HG03342 (cell line): ENCODE results near the gene EPAS1.

Experiments used
- ATAC-seq: cut with Tn5 transposase; IDR thresholded peaks from one replicate; pipeline ENCODE4 v1.9.1; 2021; ENCODE audit warnings: mild to moderate bottlenecking, moderate library complexity; ENCODE audit not compliant: unreplicated experiment

The EPAS1 gene

DNA sequence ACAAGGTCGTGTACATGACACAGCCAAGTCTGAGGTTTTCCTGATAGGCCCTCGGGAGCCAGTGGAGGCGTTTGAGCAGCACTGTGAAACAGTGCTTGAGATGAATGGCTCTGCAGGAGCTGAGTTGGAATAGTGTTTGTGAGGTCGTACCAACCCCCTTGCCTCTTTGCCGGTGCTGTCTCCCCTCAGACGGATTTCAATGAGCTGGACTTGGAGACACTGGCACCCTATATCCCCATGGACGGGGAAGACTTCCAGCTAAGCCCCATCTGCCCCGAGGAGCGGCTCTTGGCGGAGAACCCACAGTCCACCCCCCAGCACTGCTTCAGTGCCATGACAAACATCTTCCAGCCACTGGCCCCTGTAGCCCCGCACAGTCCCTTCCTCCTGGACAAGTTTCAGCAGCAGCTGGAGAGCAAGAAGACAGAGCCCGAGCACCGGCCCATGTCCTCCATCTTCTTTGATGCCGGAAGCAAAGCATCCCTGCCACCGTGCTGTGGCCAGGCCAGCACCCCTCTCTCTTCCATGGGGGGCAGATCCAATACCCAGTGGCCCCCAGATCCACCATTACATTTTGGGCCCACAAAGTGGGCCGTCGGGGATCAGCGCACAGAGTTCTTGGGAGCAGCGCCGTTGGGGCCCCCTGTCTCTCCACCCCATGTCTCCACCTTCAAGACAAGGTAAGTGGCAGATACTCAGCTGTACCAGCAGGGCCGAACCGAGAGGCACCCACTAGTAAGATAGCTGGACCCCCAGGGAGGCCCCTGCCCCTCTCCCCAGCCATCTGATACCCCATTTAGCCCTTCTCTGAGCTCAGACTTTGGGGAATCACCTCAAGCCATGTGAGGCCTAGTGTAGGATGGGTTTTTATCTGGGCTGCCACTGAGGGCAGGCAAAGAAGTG, 83.1 kb downstream of the EPAS1 start:
- ATAC-seq, result no peak

DNA sequence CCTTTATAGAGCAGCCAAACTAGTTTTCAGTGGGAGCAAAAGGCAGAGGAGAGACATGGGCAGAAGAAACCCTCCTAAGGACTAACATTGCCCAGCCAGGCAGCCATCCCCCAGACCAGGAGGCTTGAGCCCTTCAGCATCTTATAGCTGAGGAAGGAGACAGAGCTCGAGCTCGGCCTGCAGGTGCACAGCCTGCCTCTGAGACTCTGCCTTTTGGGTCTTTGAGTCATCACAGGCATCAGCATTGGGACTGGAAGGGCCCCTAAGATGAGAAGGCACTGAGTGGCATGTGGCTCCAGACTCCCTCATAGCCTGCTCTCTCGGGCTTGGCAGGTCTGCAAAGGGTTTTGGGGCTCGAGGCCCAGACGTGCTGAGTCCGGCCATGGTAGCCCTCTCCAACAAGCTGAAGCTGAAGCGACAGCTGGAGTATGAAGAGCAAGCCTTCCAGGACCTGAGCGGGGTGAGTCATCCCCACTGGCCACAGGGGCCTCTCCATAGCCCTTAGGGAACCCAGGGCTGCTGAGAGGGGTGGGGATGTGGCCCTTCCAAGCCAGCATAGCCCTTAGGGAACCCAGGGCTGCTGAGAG, 84.1 kb downstream of the EPAS1 start:
- no peak for ATAC-seq

GRCh38 chr2:46381871-46382270, 84.7 kb downstream of the EPAS1 start:
- ATAC-seq, result no peak

DNA sequence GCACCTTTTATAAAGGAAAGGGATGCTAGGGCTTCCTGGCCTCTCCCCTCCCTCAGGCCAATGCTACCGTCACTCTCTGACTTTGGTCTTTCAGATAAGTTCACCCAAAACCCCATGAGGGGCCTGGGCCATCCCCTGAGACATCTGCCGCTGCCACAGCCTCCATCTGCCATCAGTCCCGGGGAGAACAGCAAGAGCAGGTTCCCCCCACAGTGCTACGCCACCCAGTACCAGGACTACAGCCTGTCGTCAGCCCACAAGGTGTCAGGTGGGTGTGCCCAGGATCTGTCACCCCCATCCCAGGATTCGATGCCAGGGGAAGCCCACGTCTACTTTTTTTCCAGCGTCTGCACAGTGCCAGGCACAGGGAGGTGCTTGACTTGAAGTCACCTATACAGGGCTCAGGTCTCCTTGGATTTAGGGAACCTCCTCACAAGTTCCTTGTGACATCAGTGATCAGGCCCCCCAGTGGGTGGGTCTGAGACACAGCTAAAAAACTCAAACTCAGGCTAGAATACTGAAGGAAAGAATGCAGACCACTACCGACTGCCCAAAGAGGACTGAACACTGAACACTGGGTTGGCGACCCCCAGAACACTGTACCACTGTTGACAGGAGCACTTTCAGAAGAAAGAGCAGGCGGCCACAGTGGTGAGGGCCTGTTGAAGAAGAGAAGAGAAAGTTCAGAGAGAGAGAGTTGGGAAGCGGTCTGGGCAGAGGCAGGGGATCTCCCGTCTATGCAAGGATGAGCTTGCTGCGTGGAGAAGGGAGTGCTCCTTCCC, 85.3 kb downstream of the EPAS1 start:
- no peak for ATAC-seq

DNA sequence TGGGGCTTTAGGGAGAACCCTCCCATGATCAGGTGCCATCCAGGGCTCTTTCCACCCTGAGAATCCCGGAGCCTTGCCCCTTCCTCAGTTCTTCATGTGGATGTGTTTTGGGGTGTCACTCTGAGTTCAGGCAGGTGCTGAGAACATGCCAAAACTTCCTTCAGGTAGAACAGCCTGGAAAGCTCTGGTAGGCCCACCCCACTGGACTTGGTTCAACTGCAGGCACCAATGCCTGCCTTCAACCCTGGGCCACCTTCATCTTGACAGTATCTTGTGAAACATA, 85.8 kb downstream of the EPAS1 start:
- ATAC-seq, result no peak

- ATAC-seq, result no peak
Measured at GRCh38 chr2:46383784-46384456, 86.7 kb downstream of the EPAS1 start.

GRCh38 chr2:46384457-46384815, 87.2 kb downstream of the EPAS1 start:
- ATAC-seq, result no peak

- ATAC-seq, result no peak
Measured at GRCh38 chr2:46385786-46386577, 88.8 kb downstream of the EPAS1 start.

DNA sequence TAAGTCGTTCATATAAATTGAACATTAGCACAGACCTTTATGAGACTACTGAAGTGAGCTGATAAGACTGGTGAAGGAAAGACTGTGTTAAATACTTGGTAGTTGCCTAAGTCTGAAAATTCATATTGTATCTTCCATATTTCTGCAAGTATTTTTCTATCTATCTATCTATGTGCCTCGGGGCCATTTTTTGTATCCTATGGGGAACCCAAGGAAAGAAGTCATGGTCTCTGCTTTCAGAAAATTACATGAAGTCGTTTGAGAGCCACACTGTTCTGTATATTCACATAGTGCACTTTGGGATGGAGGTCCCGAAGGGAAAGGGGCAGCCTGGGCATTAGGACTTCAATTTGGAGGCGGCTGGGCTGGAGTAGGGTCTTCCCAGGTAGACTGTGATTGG, 89.6 kb downstream of the EPAS1 start:
- no peak for ATAC-seq

- no peak for ATAC-seq
Measured at GRCh38 chr2:46387292-46387691, 90.1 kb downstream of the EPAS1 start.

GRCh38 chr2:46387886-46388515, 90.8 kb downstream of the EPAS1 start:
- no peak for ATAC-seq

- no peak for ATAC-seq
Measured at GRCh38 chr2:46388881-46389280, 91.7 kb downstream of the EPAS1 start.

DNA sequence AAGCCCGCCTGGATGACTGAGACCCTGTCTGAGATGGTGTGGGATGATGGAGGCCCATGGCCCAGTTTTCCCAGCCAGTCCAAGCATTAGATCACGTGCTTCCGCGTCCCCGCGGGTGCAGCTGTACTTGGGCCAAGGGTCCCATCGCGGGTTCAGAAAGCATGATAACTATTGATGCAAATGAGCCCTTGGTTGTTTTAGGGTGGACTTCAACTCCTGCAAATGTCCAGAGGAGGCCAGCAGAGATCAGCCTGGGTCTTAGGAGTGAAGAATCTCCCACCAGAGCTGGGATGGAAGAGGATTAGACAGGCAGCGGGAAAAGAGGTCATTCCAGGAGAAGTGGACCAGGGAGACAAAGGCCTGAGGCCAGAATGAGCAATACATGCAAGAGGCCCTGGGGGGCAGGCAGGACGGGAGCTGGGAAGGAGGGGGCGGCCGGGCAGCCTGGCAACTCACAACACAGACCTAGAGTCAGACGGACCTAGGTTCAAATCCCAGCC, 92.3 kb downstream of the EPAS1 start:
- ATAC-seq, result no peak

DNA sequence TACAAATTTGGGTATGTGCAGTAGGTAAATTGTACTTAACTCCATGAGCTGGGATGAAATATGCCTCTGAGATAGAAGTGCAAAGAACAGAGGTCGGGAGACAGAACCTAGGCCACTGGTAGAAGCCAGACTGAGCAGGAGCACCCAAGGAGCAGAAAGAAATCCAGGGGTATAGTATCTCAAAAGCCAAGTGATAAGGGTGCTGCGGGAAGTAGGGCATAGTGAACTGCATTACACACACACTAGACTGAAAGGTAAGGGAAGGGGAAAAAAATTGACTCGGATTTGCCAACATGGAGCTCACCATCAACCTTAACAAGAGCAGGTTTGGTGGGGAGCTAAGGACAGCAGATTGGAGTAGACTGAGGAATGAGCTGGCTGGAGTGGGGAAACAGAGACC, 92.8 kb downstream of the EPAS1 start:
- ATAC-seq, result no peak

DNA sequence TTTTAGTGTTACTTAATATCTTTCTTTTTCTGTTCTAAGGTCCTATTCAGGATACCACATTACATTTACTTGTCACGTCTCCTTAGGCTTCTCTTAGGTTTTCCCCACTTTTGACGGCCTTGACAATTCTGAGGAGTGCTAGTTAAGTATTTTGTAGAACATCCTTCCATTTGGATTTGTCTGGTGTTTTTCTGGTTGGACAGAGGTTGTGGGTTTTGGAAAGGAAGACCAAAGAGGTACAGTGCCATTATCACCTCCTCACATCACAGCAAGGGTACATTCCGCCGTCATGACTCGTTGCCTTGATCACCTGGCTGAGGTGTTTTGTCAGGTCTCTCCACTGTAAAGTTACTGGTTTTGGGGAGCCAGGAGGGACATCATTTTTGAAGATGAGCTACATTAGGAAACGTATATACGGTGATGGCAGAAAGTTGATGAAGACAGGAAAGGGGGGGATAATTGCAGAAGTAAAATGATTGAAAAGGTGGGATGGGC, 93.7 kb downstream of the EPAS1 start:
- no peak for ATAC-seq

- no peak for ATAC-seq
Measured at GRCh38 chr2:46392561-46393346, 95.5 kb downstream of the EPAS1 start.

DNA sequence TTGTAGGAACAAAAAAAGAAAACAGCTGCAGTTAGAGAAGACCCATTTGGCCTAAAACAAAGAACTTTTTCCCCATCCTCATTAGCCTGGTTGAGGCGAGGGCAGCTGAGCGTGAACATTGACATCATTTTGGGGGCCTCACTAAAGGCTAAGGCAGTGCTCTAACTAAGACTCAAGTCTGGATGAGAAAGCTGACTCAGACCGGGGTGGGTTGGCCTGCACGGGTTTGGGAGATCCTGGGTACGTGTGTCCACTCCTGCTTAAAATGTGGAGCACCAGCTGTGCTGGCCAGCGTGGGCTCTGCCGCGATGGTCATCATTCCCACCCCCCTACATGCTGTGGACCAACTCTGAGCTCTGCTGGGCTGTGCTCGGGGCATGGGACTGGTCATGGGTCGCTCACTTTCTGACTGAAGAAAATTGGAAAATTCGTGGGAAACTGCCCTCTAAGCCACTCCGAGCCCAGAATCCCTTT, 96.2 kb downstream of the EPAS1 start:
- no peak for ATAC-seq

GRCh38 chr2:46393865-46394264, 96.7 kb downstream of the EPAS1 start:
- no peak for ATAC-seq
